COLO829 (cell line): ENCODE measurements around the gene B3GNT3.
"Not testable (repeated sequence)": the region's sequence is repeated elsewhere in the genome, so short reads cannot be mapped to it uniquely, and the experiment has no call there.

Source experiments
- DNase-seq: peaks from one replicate; pipeline ENCODE4 v3.0.0; 2012; ENCODE audit warnings: low spot score

B3GNT3 gene

DNA sequence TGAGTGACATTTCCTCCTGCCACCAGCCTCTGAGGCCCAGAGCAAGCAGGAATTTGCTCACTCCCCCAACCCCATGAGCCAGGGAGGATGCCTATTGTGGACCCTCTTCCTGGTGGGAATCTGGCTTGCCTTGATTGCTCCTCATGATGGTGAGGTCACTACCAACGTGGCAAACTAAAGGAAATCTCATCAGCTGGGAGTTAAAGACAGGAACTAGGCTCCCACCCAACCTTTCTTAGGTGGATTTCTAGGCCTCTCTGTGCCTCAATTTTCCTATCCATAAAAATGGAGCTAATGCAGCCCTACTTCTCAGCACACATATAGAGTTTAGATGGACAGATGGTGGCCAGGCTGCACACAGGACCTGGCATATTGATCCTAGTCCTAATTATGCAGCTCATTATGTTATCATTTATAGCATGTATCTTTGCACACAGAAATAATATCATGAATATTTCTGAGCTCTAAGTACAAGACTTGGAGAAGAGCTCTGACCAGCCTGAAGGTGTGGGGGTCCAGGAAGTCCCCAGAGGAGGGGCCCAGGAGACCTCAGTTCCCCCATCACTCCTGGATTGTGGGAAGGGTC is 2.0 kb downstream of the B3GNT3 start:
- DNase-seq, result no peak

- peak; percentile 12 for DNase-seq
These were observed 2.7 kb downstream of the B3GNT3 start for GRCh38 chr19:17797424-17798201.

DNA sequence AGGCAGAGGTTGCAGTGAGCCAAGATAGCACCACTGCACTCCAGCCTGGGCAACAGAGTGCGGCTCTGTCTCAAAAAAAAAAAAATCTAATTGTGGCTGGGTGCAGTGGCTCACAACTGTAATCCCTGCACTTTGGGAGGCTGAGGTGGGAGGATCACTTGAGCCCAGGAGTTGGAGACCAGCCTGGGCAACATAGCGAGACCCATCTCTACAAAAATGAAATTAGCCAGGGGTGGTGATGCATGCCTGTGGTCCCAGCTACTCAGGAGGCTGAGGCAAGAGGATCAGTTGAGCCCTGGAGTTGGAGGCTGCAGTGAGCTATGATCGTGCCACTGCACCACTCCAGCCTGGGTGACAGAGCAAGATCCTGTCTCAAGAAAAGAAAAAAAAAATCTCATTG is 3.7 kb downstream of the B3GNT3 start:
- DNase-seq, result not testable (repeated sequence)

- no peak for DNase-seq
These were observed 7.4 kb downstream of the B3GNT3 start for GRCh38 chr19:17802137-17802858.

GRCh38 chr19:17803264-17803896 is 8.4 kb downstream of the B3GNT3 start:
- no peak for DNase-seq

- DNase-seq, result no peak
These were observed 10.5 kb downstream of the B3GNT3 start for GRCh38 chr19:17805427-17805826.

GRCh38 chr19:17806945-17807344 is 12.0 kb downstream of the B3GNT3 start:
- DNase-seq, result no peak

- no peak for DNase-seq
These were observed 12.9 kb downstream of the B3GNT3 start for GRCh38 chr19:17807731-17808316.

GRCh38 chr19:17811103-17811502 is 16.2 kb downstream of the B3GNT3 start:
- no peak for DNase-seq

DNA sequence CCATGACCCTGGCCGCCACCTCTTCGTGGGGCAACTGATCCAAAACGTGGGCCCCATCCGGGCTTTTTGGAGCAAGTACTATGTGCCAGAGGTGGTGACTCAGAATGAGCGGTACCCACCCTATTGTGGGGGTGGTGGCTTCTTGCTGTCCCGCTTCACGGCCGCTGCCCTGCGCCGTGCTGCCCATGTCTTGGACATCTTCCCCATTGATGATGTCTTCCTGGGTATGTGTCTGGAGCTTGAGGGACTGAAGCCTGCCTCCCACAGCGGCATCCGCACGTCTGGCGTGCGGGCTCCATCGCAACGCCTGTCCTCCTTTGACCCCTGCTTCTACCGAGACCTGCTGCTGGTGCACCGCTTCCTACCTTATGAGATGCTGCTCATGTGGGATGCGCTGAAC is 16.7 kb downstream of the B3GNT3 start:
- no peak for DNase-seq

DNA sequence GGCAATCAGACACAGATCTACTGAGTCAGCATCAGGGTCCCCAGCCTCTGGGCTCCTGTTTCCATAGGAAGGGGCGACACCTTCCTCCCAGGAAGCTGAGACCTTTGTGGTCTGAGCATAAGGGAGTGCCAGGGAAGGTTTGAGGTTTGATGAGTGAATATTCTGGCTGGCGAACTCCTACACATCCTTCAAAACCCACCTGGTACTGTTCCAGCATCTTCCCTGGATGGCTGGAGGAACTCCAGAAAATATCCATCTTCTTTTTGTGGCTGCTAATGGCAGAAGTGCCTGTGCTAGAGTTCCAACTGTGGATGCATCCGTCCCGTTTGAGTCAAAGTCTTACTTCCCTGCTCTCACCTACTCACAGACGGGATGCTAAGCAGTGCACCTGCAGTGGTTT is 17.2 kb downstream of the B3GNT3 start:
- DNase-seq, result no peak

GRCh38 chr19:17817668-17818363 is 22.9 kb downstream of the B3GNT3 start:
- DNase-seq, result no peak

- DNase-seq, result no peak
These were observed 26.3 kb downstream of the B3GNT3 start, which contains the start of gene INSL3 for GRCh38 chr19:17821190-17821589. INSL3 (minus strand) TSS chr19:17821519; CDS start chr19:17821506, 13 bp downstream.

- DNase-seq, result no peak
These were observed 29.4 kb downstream of the B3GNT3 start for GRCh38 chr19:17824339-17824738.

DNA sequence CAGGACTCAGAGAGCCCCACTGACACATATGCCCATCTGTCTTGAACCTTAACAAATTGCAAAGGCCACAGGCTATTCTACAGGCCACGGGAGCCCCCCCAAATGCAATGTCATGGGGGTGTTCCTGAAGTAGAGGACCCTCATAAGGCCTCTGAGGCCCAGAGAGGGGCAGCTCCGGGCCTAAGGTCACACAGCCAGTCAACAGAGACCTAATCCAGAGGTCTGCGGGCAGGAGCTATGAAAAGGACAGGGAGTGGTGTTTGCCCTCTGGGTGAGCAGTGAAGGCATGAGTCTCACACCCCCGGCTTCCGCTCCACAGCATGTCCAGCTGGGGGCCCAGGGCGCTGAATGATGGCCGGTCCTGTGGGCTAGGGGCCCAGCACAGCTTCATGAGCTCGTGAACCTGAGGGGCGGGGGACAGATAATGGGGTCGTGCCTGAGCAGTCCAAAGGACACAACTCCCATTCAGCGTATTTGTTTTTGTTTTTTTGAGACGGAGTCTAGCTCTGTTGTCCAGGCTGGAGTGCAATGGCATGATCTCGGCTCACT is 31.6 kb downstream of the B3GNT3 start:
- no peak for DNase-seq

DNA sequence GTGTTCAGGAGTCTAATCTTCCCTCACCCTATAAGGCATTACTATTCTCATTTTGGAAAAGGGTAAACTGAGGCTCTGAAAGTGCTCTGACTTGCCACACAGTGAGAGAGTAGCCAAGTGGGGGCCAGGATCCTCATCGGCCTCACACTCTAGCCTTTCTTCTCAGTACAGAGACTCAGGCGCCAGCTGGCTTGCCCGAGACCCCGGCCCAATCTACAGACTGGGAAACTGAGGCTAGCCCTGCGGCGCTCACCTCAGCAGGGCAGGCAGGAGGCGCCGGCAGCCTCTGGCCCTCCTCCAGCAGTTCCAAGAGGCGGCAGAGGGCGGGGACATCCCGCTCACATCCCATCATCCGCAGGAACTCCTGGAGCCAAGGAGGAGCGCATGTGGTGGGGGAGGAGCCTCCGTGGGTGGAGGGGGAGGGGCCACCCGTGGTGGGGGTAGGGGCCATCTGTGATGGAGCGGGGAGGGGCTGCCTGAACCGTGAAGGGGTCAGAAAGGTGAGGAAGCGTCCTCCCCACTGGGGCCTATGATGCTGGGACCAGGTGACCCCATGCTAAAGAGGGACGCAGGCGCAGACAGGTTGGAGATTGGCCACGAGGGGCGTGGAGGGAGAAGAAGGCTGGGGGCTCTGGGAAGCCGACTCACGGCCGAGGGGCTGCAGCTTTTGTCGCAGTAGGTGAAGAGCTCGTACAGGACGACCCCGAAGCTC is 35.1 kb downstream of the B3GNT3 start:
- peak; percentile 81 for DNase-seq

- DNase-seq, result peak; percentile 99
These were observed 35.9 kb downstream of the B3GNT3 start for GRCh38 chr19:17830567-17831418.

GRCh38 chr19:17831419-17831888 is 36.5 kb downstream of the B3GNT3 start:
- DNase-seq, result no peak

DNA sequence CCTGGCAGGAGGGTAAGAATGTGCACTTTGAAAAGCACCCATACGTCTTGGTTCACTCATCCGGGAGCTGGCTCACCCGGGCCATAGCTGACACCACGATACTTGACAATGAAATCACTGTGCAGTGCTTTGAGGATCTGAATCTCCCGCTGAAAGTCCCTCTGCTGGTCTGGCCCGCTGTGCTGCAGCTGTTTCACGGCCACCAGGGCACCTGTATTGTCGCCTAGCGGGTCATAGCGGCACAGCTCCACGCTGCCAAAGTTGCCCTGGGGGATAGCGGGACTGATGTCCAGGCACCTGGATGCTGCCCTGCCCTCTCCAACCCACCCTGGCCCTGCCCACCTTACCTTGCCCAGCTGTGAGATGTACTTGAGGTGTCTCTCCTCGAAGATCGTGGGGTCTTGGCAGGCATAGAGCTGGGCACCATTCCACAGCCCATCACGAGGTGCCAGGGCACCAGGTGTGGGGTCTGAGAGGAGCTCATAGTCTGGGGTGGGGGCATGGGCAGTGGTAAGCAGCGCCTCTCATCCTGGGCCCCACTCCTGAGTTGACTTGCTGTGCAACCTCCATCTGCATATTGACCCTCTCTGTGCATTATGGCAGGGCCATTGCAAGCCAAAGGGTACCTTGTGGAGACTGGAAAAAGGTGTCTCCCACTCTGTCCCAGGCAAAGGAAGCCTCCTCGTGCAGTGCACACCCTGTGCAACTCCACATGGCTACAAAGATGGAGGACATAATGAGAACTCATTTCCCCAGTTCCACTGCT is 37.7 kb downstream of the B3GNT3 start:
- DNase-seq, result no peak
